Measurements from ENCODE around the gene CALR3.

GRCh38 chr19:16536130-16536529 lies 40.2 kb upstream of the CALR3 start:
- TF ChIP-seq CTCF (IDR thresholded peaks at IDR 0.05) = no peak
- TF ChIP-seq POLR2A (IDR thresholded peaks at IDR 0.05) = no peak
